Stimulated activated CD4-positive, alpha-beta T cell treated with anti-CD3 and anti-CD28 coated beads, TNF-alpha, amount 100 ng/mL, for 1 hour (primary cell): Measurements from ENCODE around the gene FAM83C.
"Not testable (repeated sequence)": the region's sequence is repeated elsewhere in the genome, so short reads cannot be mapped to it uniquely, and the experiment has no call there.

ENCODE experiments used
- DNase-seq, 3 donors: peaks; one replicate each; pipeline ENCODE4 v3.0.0-alpha.2; 2020; ENCODE audit warnings: low read depth in 3 of 3, low spot score in 1 of 3

Gene FAM83C

GRCh38 chr20:35267092-35267491 lies 25.1 kb downstream of the FAM83C start:
- DNase-seq: no peak

DNA sequence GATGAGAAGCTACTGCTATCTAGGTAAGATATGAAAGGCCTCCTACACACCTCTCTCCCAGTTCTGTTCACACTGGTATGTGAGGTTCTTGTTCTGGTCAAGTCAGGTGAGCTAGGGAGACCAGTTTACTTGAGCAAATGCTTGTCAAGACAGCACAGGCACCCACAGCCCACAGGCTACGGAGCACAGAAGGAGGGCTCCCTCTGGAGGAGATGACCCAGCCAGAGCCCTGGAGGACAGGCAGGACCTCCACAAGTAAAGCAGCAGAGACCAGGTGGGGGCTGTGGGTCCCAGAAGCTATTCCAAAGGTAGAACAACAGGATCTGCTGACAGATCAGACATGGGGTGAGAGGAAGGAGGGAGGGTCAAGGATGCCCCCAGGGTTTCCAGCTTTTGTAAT lies 27.5 kb downstream of the FAM83C start:
- DNase-seq: no peak

- no peak for DNase-seq
Measured at GRCh38 chr20:35263532-35264341, 28.5 kb downstream of the FAM83C start.

- not testable (repeated sequence) for DNase-seq
Measured at GRCh38 chr20:35262731-35263531, 29.3 kb downstream of the FAM83C start.

- not testable (repeated sequence) for DNase-seq
Measured at GRCh38 chr20:35262321-35262720, 29.9 kb downstream of the FAM83C start.

- no peak for DNase-seq
Measured at GRCh38 chr20:35260426-35260825, 31.8 kb downstream of the FAM83C start.

DNA sequence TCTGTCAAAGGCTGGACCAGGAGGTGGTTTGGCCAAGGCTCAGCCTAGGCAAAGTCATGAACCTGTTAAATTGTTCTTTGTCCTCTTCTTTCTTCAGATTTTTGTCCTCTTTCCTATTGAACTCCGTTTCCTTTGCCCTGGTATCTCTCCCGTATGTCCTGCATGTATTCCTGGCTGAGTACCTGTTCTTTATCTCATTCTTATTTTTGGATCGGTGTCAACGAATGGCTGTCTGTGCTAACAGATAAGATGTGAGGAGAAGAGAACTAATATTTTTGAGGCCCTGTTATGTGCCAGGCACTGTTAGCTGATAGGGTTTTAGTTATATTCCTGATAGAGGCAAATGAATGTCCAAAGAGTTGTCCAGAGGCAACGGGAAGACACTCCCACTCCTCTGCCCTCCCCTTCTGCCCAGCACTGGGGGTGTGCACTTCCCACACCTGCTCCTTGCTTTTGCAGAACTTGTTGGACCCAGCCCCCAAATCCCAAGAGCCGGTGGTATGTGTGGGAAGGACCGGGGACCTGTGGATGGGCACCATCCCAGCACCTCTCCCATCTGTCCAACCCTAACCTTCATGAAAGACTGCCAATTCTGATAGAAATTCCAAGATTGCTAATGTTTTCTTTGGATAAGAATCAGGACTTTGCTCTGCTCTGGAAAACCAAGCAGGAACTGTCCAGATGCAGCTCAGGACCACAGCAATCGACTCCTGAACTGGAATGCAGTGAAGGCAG lies 34.9 kb downstream of the FAM83C start:
- no peak for DNase-seq

DNA sequence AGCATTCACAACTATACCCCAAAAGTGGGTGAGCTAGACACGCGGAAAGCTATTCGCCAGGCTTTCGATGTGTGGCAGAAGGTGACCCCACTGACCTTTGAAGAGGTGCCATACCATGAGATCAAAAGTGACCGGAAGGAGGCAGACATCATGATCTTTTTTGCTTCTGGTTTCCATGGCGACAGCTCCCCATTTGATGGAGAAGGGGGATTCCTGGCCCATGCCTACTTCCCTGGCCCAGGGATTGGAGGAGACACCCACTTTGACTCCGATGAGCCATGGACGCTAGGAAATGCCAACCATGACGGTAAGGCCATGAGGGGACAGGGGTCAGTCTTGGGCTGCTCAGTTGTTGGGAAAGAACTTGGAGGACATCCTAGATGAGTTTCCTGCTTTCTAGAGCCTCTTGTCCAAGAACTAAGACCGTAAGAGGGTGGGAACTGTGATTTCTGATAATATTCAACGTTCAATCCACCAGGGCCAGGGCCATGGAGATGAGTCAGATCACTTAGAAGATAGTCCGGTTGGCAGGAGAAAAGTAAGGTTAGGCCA lies 37.7 kb downstream of the FAM83C start:
- no peak for DNase-seq

GRCh38 chr20:35253010-35253409 lies 39.2 kb downstream of the FAM83C start:
- no peak for DNase-seq

DNA sequence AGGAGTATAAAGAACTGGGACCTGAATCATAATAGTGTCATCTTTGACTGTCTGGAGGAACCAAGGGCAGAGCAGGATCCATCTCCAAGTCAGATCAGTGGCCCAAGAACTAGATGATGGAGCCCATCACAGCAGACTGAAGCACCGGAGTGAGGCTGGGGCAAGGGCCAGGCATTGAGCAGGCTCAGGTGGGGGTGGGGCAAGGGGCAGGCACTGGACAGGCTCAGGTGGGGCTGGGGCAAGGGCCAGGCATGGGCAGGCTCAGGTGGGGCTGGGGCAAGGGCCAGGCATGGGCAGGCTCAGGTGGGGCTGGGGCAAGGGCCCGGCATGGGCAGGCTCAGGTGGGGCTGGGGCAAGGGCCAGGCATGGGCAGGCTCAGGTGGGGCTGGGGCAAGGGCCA lies 39.6 kb downstream of the FAM83C start:
- not testable (repeated sequence) for DNase-seq

GRCh38 chr20:35252037-35252461 lies 40.2 kb downstream of the FAM83C start:
- no peak for DNase-seq

GRCh38 chr20:35251613-35251940 lies 40.6 kb downstream of the FAM83C start:
- no peak for DNase-seq

- DNase-seq: no peak
Measured at GRCh38 chr20:35248641-35249475, 43.4 kb downstream of the FAM83C start.

- no peak for DNase-seq
Measured at GRCh38 chr20:35246723-35247122, 45.5 kb downstream of the FAM83C start.

DNA sequence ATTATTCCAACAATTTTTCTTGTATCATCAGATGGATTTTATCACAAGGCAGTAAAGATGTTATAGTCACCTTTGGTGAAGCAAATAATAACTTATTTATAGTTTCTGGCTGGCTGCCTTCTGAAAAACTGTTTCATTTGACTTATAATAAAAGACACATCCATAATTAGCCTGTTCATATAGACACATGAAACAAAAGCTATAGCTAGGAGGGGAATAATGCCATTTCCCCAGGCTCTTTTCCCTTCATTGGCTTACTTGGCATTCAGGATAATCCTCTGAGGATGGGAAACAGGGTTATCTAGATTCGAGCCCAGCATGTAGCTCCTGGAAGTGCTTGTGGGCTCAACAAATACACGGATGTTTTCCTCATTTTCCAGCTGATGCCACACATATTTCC lies 48.2 kb downstream of the FAM83C start:
- DNase-seq: no peak

DNA sequence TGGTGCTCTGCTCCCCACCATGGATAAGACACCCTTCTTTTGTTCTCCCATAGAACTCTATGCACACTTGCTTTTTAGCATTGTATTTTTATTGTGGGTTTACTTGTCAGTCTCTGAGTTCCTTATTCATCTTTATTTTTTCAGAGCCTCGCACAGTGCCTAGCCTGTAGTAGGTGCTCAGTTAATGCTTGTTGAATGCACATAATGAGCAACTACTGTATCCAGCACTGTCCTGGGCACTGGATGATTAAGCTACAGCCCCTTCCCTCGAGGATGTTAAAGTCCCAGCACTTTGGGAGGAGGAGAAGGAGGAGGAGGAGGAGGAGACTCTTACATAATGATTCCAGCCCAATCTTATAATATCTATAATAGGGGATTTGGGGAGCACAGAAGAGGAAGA lies 48.9 kb downstream of the FAM83C start:
- DNase-seq: no peak

DNA sequence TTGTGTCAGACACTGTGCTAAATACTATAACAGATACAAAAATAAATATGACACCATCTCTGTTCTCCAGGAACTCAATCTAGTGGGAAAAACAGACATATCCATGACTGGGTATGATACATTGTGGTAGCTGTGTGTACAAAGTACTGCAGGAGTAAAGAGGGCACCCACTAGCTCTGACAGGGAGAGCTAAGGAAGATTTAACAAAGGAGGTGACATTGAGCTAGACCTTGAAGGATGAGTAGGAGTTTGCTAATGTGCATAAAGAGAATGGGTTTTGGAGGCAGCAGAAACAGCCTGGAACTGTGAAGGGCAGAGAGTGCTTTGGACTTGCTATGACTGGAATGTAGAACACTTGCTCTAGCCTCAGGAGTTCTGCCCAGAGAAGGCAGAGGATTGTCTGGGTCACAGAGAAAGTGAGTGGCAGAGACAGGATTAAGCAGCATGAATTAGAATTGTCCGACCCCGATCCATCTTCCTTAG lies 51.4 kb downstream of the FAM83C start:
- no peak for DNase-seq

- no peak for DNase-seq
Measured at GRCh38 chr20:35240083-35240810, 52.0 kb downstream of the FAM83C start.

- DNase-seq: no peak
Measured at GRCh38 chr20:35238735-35239134, 53.5 kb downstream of the FAM83C start.

DNA sequence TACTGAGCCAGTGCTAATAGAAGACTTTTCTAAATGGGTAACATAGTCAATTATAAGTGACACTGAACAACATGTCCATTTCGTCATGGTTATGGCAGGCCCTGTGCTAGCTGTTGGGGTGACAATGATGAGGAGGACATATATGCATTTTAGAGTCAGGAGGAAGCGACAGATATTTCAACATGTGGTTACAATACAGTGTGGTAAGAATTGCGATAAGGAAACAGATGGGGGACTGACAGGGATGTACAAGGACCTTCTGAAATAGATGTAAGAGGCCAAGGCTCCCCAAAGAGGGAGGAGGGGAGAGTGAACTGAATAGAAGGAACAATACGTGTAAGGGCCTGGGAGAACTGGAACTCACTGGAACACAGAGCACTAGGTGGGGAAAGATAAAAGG lies 54.1 kb downstream of the FAM83C start:
- no peak for DNase-seq
